ENCODE measurements around the gene CLEC20A. TPM values are rescaled to one million over a fixed set of nuclear protein-coding genes. Genes with fewer than 3 reads are reported as not detected.

Gene CLEC20A
- total and polyA plus RNA-seq, 2 donors (not counting 1 experiment from before 2014, with no cell fraction given): not detected

- peak overlapping the region; percentile 98 for H2AFZ ChIP-seq (ENCODE audit: low read length)
- peaks cover 20% of the 10 kb centered on the region for H3K79me2 ChIP-seq (ENCODE audit: control insufficient read depth, insufficient read depth, low read length)
- peaks cover 34% of the 10 kb centered on the region for H3K4me1 ChIP-seq (ENCODE audit: control insufficient read depth, extremely low read depth, insufficient read depth, low read length)
- peak overlapping the region; percentile 63 for H3K27ac ChIP-seq (ENCODE audit: insufficient read depth, low read length)
- peak overlapping the region; percentile 64 to 80 (median 73) for H3K4me3 ChIP-seq (replicated peaks in 1 of 4; ENCODE audit: control extremely low read depth in 1 of 4, insufficient read depth in 1 of 4, low read depth in 3 of 4, low read length in 4 of 4)
- DNase-seq (ENCODE audit: low read depth in 2 of 2): peak; percentile 85 to 89
- H3K27me3 ChIP-seq (ENCODE audit: control insufficient read depth, insufficient read depth, low read length): no peaks in the 10 kb centered on the region
- H3K36me3 ChIP-seq (ENCODE audit: control insufficient read depth, insufficient read depth, low read length): peaks cover 4% of the 10 kb centered on the region
- H3K9me3 ChIP-seq (ENCODE audit: control insufficient read depth, insufficient read depth, low read depth, low read length): no peaks in the 10 kb centered on the region
- peak; percentile 67 to 75 for TF ChIP-seq CTCF (conservative IDR thresholded peaks at IDR 0.05 in 1 of 2, IDR thresholded peaks at IDR 0.05 in 1 of 2; ENCODE audit: low read depth in 1 of 2, low read length in 2 of 2)
- no peak for TF ChIP-seq EZH2 (IDR thresholded peaks at IDR 0.05; ENCODE audit: low read length, missing control alignments)
- H3K4me2 ChIP-seq (ENCODE audit: extremely low read depth, insufficient read depth, low read length): peak overlapping the region; percentile 99
- H3K9ac ChIP-seq (ENCODE audit: insufficient read depth, low read length): peak overlapping the region; percentile 59
- no peaks in the 10 kb centered on the region for H4K20me1 ChIP-seq (ENCODE audit: control insufficient read depth, extremely low read depth, insufficient read depth, low read length)
Measured at GRCh38 chr1:178542554-178543289, 46.0 kb upstream of the CLEC20A start.

- Histone ChIP-seq H3K9ac (ENCODE audit: insufficient read depth, low read length) (peak overlapping the region; percentile 59), H2AFZ (ENCODE audit: low read length) (peak overlapping the region; percentile 98), H3K4me1 (ENCODE audit: control insufficient read depth, extremely low read depth, insufficient read depth, low read length) (peaks cover 40% of the 10 kb centered on the region), H3K36me3 (ENCODE audit: control insufficient read depth, insufficient read depth, low read length) (peaks cover 3% of the 10 kb centered on the region), H3K27ac (ENCODE audit: insufficient read depth, low read length) (peak overlapping the region; percentile 63), H3K27me3 (ENCODE audit: control insufficient read depth, insufficient read depth, low read length) (no peaks in the 10 kb centered on the region), H3K4me2 (ENCODE audit: extremely low read depth, insufficient read depth, low read length) (peak overlapping the region; percentile 99), H3K9me3 (ENCODE audit: control insufficient read depth, insufficient read depth, low read depth, low read length) (no peaks in the 10 kb centered on the region), H4K20me1 (ENCODE audit: control insufficient read depth, extremely low read depth, insufficient read depth, low read length) (no peaks in the 10 kb centered on the region), H3K79me2 (ENCODE audit: control insufficient read depth, insufficient read depth, low read length) (peaks cover 20% of the 10 kb centered on the region), H3K4me3 (replicated peaks in 1 of 4; ENCODE audit: control extremely low read depth in 1 of 4, insufficient read depth in 1 of 4, low read depth in 3 of 4, low read length in 4 of 4) (peak overlapping the region; percentile 64 to 80 (median 73))
- peak; percentile 6 to 7 for DNase-seq (ENCODE audit: low read depth in 2 of 2)
- TF ChIP-seq CTCF (conservative IDR thresholded peaks at IDR 0.05 in 1 of 2, IDR thresholded peaks at IDR 0.05 in 1 of 2; ENCODE audit: low read depth in 1 of 2, low read length in 2 of 2): no peak
- no peak for TF ChIP-seq EZH2 (IDR thresholded peaks at IDR 0.05; ENCODE audit: low read length, missing control alignments)
Measured at GRCh38 chr1:178541829-178542553, 45.2 kb upstream of the CLEC20A start.

- H3K4me3 ChIP-seq (replicated peaks in 1 of 4; ENCODE audit: control extremely low read depth in 1 of 4, insufficient read depth in 1 of 4, low read depth in 3 of 4, low read length in 4 of 4): no peak overlapping the region
- H3K4me2 ChIP-seq (ENCODE audit: extremely low read depth, insufficient read depth, low read length): no peak overlapping the region
- H3K4me1 ChIP-seq (ENCODE audit: control insufficient read depth, extremely low read depth, insufficient read depth, low read length): peaks cover 44% of the 10 kb centered on the region
- no peak overlapping the region for H3K27ac ChIP-seq (ENCODE audit: insufficient read depth, low read length)
- no peaks in the 10 kb centered on the region for H4K20me1 ChIP-seq (ENCODE audit: control insufficient read depth, extremely low read depth, insufficient read depth, low read length)
- H3K36me3 ChIP-seq (ENCODE audit: control insufficient read depth, insufficient read depth, low read length): peaks cover 2% of the 10 kb centered on the region
- no peak overlapping the region for H2AFZ ChIP-seq (ENCODE audit: low read length)
- H3K9ac ChIP-seq (ENCODE audit: insufficient read depth, low read length): no peak overlapping the region
- no peaks in the 10 kb centered on the region for H3K9me3 ChIP-seq (ENCODE audit: control insufficient read depth, insufficient read depth, low read depth, low read length)
- H3K27me3 ChIP-seq (ENCODE audit: control insufficient read depth, insufficient read depth, low read length): no peaks in the 10 kb centered on the region
- TF ChIP-seq CTCF (conservative IDR thresholded peaks at IDR 0.05 in 1 of 2, IDR thresholded peaks at IDR 0.05 in 1 of 2; ENCODE audit: low read depth in 1 of 2, low read length in 2 of 2) (no peak), EZH2 (IDR thresholded peaks at IDR 0.05; ENCODE audit: low read length, missing control alignments) (no peak)
- peaks cover 20% of the 10 kb centered on the region for H3K79me2 ChIP-seq (ENCODE audit: control insufficient read depth, insufficient read depth, low read length)
- DNase-seq (ENCODE audit: low read depth in 2 of 2): no peak
Measured at GRCh38 chr1:178541379-178541778, 44.6 kb upstream of the CLEC20A start.

All from fibroblast of lung (primary cell).